HEK293 (cell line): ENCODE measurements around the gene IRF3.

Experiments used
- CTCF ChIA-PET: fragments of 350-600 bp; formaldehyde crosslinking; extraction: SDS; loops from one replicate; lab custom pipeline; 2021; ENCODE audit warnings: antibody characterized with exemption; lab: Yijun Ruan, JAX
- POLR2A ChIA-PET: fragments of 300-600 bp; formaldehyde crosslinking; extraction: SDS; loops from one replicate; lab custom pipeline; 2020; ENCODE audit warnings: antibody characterized with exemption, inconsistent platforms; lab: Yijun Ruan, JAX
- H3K27ac ChIP-seq: fragments of 200-500 bp; sonication (Bioruptor generic); 2 replicates; pipeline ENCODE4 v1.5.1; 2014; ENCODE audit warnings: low read depth, low read length, control low read depth, inconsistent platforms; ENCODE audit errors: extremely low read depth
- H3K36me3 ChIP-seq, 2 experiments: fragments of 200-500 bp in 1 of 2; sonication (Bioruptor generic) in 1 of 2; 1 replicate in 1 of 2; 2 replicates in 1 of 2; pipeline ENCODE4 v1.5.1; 2014 to 2017; ENCODE audit warnings: inconsistent platforms in 2 of 2, low read length in 2 of 2; ENCODE audit not compliant: control insufficient read depth in 2 of 2, insufficient read depth in 1 of 2
- H3K4me1 ChIP-seq: fragments of 200-500 bp; sonication (Bioruptor generic); 2 replicates; pipeline ENCODE4 v1.5.1; 2014; ENCODE audit warnings: mild to moderate bottlenecking, low read length, inconsistent platforms; ENCODE audit not compliant: control insufficient read depth, insufficient read depth
- H3K4me3 ChIP-seq: 2 replicates; pipeline ENCODE4 v1.5.1; 2011; ENCODE audit warnings: low read depth, mild to moderate bottlenecking, control low read depth, low read length, moderate library complexity
- H3K9me3 ChIP-seq: fragments of 200-500 bp; sonication (Bioruptor generic); 2 replicates; pipeline ENCODE4 v1.5.1; 2014; ENCODE audit warnings: low read depth, low read length, inconsistent platforms; ENCODE audit not compliant: control insufficient read depth, insufficient read depth
- KLF16 ChIP-seq: fragments of 450-650 bp; formaldehyde crosslinking; IDR thresholded peaks from 2 replicates; pipeline ENCODE4 v1.5.1; 2017; ENCODE audit warnings: missing biosample characterization, missing genetic modification characterization
- PBX3 ChIP-seq: sonication (generic); formaldehyde crosslinking; IDR thresholded peaks from 2 replicates; pipeline ENCODE4 v1.8.1; 2022; ENCODE audit warnings: mild to moderate bottlenecking, moderate library complexity, missing genetic modification reagents
- PRDM10 ChIP-seq: fragments of 450-650 bp; formaldehyde crosslinking; IDR thresholded peaks from 2 replicates; pipeline ENCODE4 v1.5.1; 2016; ENCODE audit warnings: missing biosample characterization, missing genetic modification characterization
- RBAK ChIP-seq: fragments of 450-650 bp; formaldehyde crosslinking; IDR thresholded peaks from 2 replicates; pipeline ENCODE4 v1.5.1; 2016; ENCODE audit warnings: missing biosample characterization, missing genetic modification characterization
- ZBTB7A ChIP-seq: fragments of 450-650 bp; formaldehyde crosslinking; IDR thresholded peaks from 2 replicates; pipeline ENCODE4 v1.5.1; 2016; ENCODE audit warnings: low read depth, missing biosample characterization, missing genetic modification characterization
- ZNF16 ChIP-seq: fragments of 450-650 bp; formaldehyde crosslinking; IDR thresholded peaks from 2 replicates; pipeline ENCODE4 v1.5.1; 2016; ENCODE audit warnings: low read depth, missing biosample characterization, missing genetic modification characterization
- ZNF302 ChIP-seq: fragments of 450-650 bp; formaldehyde crosslinking; IDR thresholded peaks from 2 replicates; pipeline ENCODE4 v1.5.1; 2016; ENCODE audit warnings: missing biosample characterization, missing genetic modification characterization, low read depth
- ZNF416 ChIP-seq: fragments of 450-650 bp; formaldehyde crosslinking; IDR thresholded peaks from 2 replicates; pipeline ENCODE4 v1.5.1; 2016; ENCODE audit warnings: missing biosample characterization, missing genetic modification characterization
- ZNF48 ChIP-seq: fragments of 450-650 bp; formaldehyde crosslinking; IDR thresholded peaks from 2 replicates; pipeline ENCODE4 v1.5.1; 2016; ENCODE audit warnings: missing biosample characterization, missing genetic modification characterization
- ZNF626 ChIP-seq: fragments of 450-650 bp; sonication (Bioruptor Pico); formaldehyde crosslinking; IDR thresholded peaks from 2 replicates; pipeline ENCODE4 v1.5.1; 2018; ENCODE audit warnings: missing biosample characterization, missing genetic modification characterization, inconsistent platforms
- ZNF639 ChIP-seq: fragments of 450-650 bp; formaldehyde crosslinking; IDR thresholded peaks from 2 replicates; pipeline ENCODE4 v1.5.1; 2016; ENCODE audit warnings: missing biosample characterization, missing genetic modification characterization
- ZNF660 ChIP-seq: fragments of 450-650 bp; IDR thresholded peaks from 2 replicates; pipeline ENCODE4 v1.5.1; 2018; ENCODE audit warnings: missing biosample characterization, mild to moderate bottlenecking, missing genetic modification characterization
- ZNF670 ChIP-seq: fragments of 450-650 bp; formaldehyde crosslinking; IDR thresholded peaks from 2 replicates; pipeline ENCODE4 v1.5.1; 2016; ENCODE audit warnings: missing biosample characterization, missing genetic modification characterization, low read depth
- ZNF704 ChIP-seq: fragments of 450-650 bp; formaldehyde crosslinking; IDR thresholded peaks from 2 replicates; pipeline ENCODE4 v1.5.1; 2016; ENCODE audit warnings: missing biosample characterization, missing genetic modification characterization
- ZNF76 ChIP-seq: fragments of 450-650 bp; formaldehyde crosslinking; IDR thresholded peaks from 2 replicates; pipeline ENCODE4; 2016; ENCODE audit warnings: low read depth, missing biosample characterization, missing genetic modification characterization, borderline replicate concordance
- ZNF792 ChIP-seq: fragments of 450-650 bp; formaldehyde crosslinking; IDR thresholded peaks from 2 replicates; pipeline ENCODE4 v1.5.1; 2016; ENCODE audit warnings: missing biosample characterization, missing genetic modification characterization
- ZNF830 ChIP-seq: fragments of 450-650 bp; IDR thresholded peaks from 2 replicates; pipeline ENCODE4 v1.5.0; 2018; ENCODE audit warnings: missing biosample characterization, missing genetic modification characterization, low read depth, mild to moderate bottlenecking, moderate library complexity
- ZSCAN16 ChIP-seq: fragments of 450-650 bp; formaldehyde crosslinking; IDR thresholded peaks from 2 replicates; pipeline ENCODE4 v1.5.1; 2016; ENCODE audit warnings: missing biosample characterization, missing genetic modification characterization

The IRF3 gene

GRCh38 chr19:49657493-49658138 is 8.0 kb downstream of the IRF3 start:
- H3K9me3 ChIP-seq: no peaks in the 10 kb centered on the region
- no peak overlapping the region for H3K27ac ChIP-seq
- no peaks in the 10 kb centered on the region for H3K4me1 ChIP-seq
- POLR2A ChIA-PET: interaction anchor here (0.7 to 1.9 kb wide), 4 partner anchors 10 to 77 kb away, joined by 3 to 15 read pairs (median 4); partner anchors contain the start of gene PRRG2
- no peak for TF ChIP-seq KLF16 (tag by site-specific recombination)
- TF ChIP-seq ZNF626 (tag by site-specific recombination): no peak
- TF ChIP-seq ZNF670: no peak
- no peak for TF ChIP-seq PRDM10
- TF ChIP-seq RBAK (tag by site-specific recombination): no peak
- TF ChIP-seq ZNF792 (tag by site-specific recombination): no peak
- no peak for TF ChIP-seq ZNF639 (tag by site-specific recombination)
- no peak for TF ChIP-seq ZNF830 (tag by site-specific recombination)
- no peak for TF ChIP-seq ZNF16 (tag by site-specific recombination)
- no peak for TF ChIP-seq ZNF660 (tag by site-specific recombination)
- no peak for TF ChIP-seq ZNF704 (tag by site-specific recombination)
- no peak for TF ChIP-seq ZNF302
- TF ChIP-seq ZBTB7A (tag by site-specific recombination): no peak
- TF ChIP-seq ZNF76 (tag by site-specific recombination): no peak
- no peak for TF ChIP-seq ZSCAN16 (tag by site-specific recombination)
- no peak for TF ChIP-seq PBX3 (CRISPR knock-in tag)
- TF ChIP-seq ZNF416: no peak
- no peak for TF ChIP-seq ZNF48 (tag by site-specific recombination)
- TF ChIP-seq, all 188 proteins: peak for 0
- CTCF ChIA-PET: interaction anchor here (1.2 kb wide), 1 partner anchor 14 kb away, joined by 3 read pairs; no protein-coding TSS in a partner anchor
- H3K36me3 ChIP-seq: peaks cover 45 to 99% of the 10 kb centered on the region in 2 experiments
- H3K4me3 ChIP-seq: no peak overlapping the region
